CD14-positive monocyte (primary cell): ENCODE measurements around the gene KCNC3. TPM values are rescaled to one million over a fixed set of nuclear protein-coding genes. Genes with fewer than 3 reads are reported as not detected.

Source experiments
- DNase-seq, 3 donors: peaks; one replicate each; pipeline ENCODE4 v3.0.0-alpha.2; 2011 to 2022
- H2AFZ ChIP-seq: 2 replicates; pipeline ENCODE4 v1.6.0; 2012; ENCODE audit warnings: mild to moderate bottlenecking, low read depth, low read length, inconsistent platforms; ENCODE audit not compliant: insufficient read depth, poor library complexity, severe bottlenecking
- H3K27ac ChIP-seq, 2 donors: 1 replicate in 1 of 2; 2 replicates in 1 of 2; pipeline ENCODE4 v1.5.1; 2012 to 2013; ENCODE audit warnings: low read length in 2 of 2, control low read depth in 1 of 2, inconsistent platforms in 1 of 2, low read depth in 1 of 2, mild to moderate bottlenecking in 1 of 2
- H3K27me3 ChIP-seq, 2 donors: one replicate each; pipeline versions ENCODE4 v1.6.0 to v1.6.1; 2011 to 2013; ENCODE audit warnings: low read length in 2 of 2; ENCODE audit not compliant: control insufficient read depth in 2 of 2, insufficient read depth in 2 of 2
- H3K36me3 ChIP-seq, 2 donors: replicated peaks in 1 of 2; 1 replicate in 1 of 2; 2 replicates in 1 of 2; pipeline versions ENCODE4 v1.5.1 to v1.6.1; 2012 to 2013; ENCODE audit warnings: low read length in 2 of 2, control low read depth in 1 of 2, inconsistent platforms in 1 of 2, mild to moderate bottlenecking in 1 of 2; ENCODE audit not compliant: insufficient read depth in 2 of 2, control insufficient read depth in 1 of 2
- H3K4me1 ChIP-seq, 2 donors: 1 replicate in 1 of 2; 2 replicates in 1 of 2; pipeline versions ENCODE4 v1.5.1 to v1.6.1; 2012 to 2013; ENCODE audit warnings: low read length in 2 of 2, control low read depth in 1 of 2, inconsistent platforms in 1 of 2, mild to moderate bottlenecking in 1 of 2, moderate library complexity in 1 of 2; ENCODE audit not compliant: insufficient read depth in 2 of 2, control insufficient read depth in 1 of 2
- H3K4me2 ChIP-seq: replicated peaks from 2 replicates; pipeline ENCODE3; 2012; ENCODE audit warnings: low read length, moderate library complexity, mild to moderate bottlenecking; ENCODE audit not compliant: poor library complexity, severe bottlenecking; ENCODE audit errors: extremely low read depth
- H3K4me3 ChIP-seq, 3 experiments: fragments of 200-600 bp in 1 of 3; sonication (generic) in 1 of 3; replicated peaks in 1 of 3; 1 replicate in 2 of 3; 2 replicates in 1 of 3; pipeline ENCODE4 v1.5.1; 2011 to 2013; ENCODE audit warnings: low read length in 3 of 3, mild to moderate bottlenecking in 3 of 3, control low read depth in 2 of 3, low read depth in 2 of 3, inconsistent platforms in 1 of 3, moderate library complexity in 1 of 3
- H3K79me2 ChIP-seq: 2 replicates; pipeline ENCODE4 v1.6.0; 2012; ENCODE audit warnings: mild to moderate bottlenecking, control low read depth, inconsistent platforms, low read length, moderate library complexity; ENCODE audit not compliant: insufficient read depth
- H3K9ac ChIP-seq: 2 replicates; pipeline ENCODE4 v1.6.0; 2017; ENCODE audit warnings: low read length, mild to moderate bottlenecking; ENCODE audit not compliant: insufficient read depth, poor library complexity, severe bottlenecking
- H3K9me3 ChIP-seq, 2 donors: replicated peaks in 1 of 2; 1 replicate in 1 of 2; 2 replicates in 1 of 2; pipeline versions ENCODE4 v1.5.1 to v1.6.1; 2012 to 2013; ENCODE audit warnings: low read length in 2 of 2, control low read depth in 1 of 2; ENCODE audit not compliant: control insufficient read depth in 1 of 2, insufficient read depth in 1 of 2
- H4K20me1 ChIP-seq: 2 replicates; pipeline ENCODE4 v1.6.0; 2012; ENCODE audit warnings: mild to moderate bottlenecking, low read length, control low read depth, moderate library complexity; ENCODE audit not compliant: insufficient read depth
- H3K27ac Mint-ChIP-seq, 7 donors: one replicate each; pipeline ENCODE4 v1.8.0; 2020; ENCODE audit warnings: mild to moderate bottlenecking in 7 of 7, mixed read lengths in 7 of 7, moderate library complexity in 6 of 7, inconsistent platforms in 2 of 7
- H3K27me3 Mint-ChIP-seq, 3 donors: one replicate each; pipeline ENCODE4 v1.8.0; 2021 to 2022; ENCODE audit warnings: low read depth in 3 of 3, mild to moderate bottlenecking in 3 of 3, mixed read lengths in 3 of 3, moderate library complexity in 3 of 3, inconsistent platforms in 1 of 3
- H3K36me3 Mint-ChIP-seq, 2 donors: one replicate each; pipeline ENCODE4 v1.8.0; 2020; ENCODE audit warnings: mixed read lengths in 2 of 2, inconsistent platforms in 1 of 2, mild to moderate bottlenecking in 1 of 2
- H3K4me1 Mint-ChIP-seq: one replicate; pipeline ENCODE4 v1.8.0; 2020; ENCODE audit warnings: mild to moderate bottlenecking, mixed read lengths
- H3K4me3 Mint-ChIP-seq, 2 donors: one replicate each; pipeline ENCODE4 v1.8.0; 2020; ENCODE audit warnings: mild to moderate bottlenecking in 2 of 2, mixed read lengths in 2 of 2, moderate library complexity in 1 of 2
- H3K9me3 Mint-ChIP-seq, 7 donors: one replicate each; pipeline ENCODE4 v1.8.0; 2020 to 2022; ENCODE audit warnings: mixed read lengths in 7 of 7, mild to moderate bottlenecking in 6 of 7, moderate library complexity in 6 of 7, inconsistent platforms in 2 of 7
- CTCF ChIP-seq: fragments of 200-600 bp; IDR thresholded peaks from one replicate; pipeline ENCODE4 v1.8.0; 2022; ENCODE audit warnings: antibody characterized with exemption, mild to moderate bottlenecking
- WGBS: methylation state at CpG from one replicate; pipeline ENCODE4 v1.1.5; 2013; ENCODE audit warnings: missing lambda C conversion rate; ENCODE audit not compliant: insufficient coverage; 5-methylcytosine and 5-hydroxymethylcytosine counted together
- intact Hi-C, 2 donors: fragments of 100-400 bp; cut with micrococcal nuclease; formaldehyde crosslinking; loops; one replicate each; pipeline versions ENCODE4 v1.15.0 to v1.15.1; 2023
- polyA plus RNA-seq, 3 donors: library from polyadenylated mRNA; depleted of rRNA in 1 of 3; unstranded in 2 of 3; stranded (reverse) in 1 of 3; fragments of 300-500 nt in 2 of 3; fragments of >200 nt in 1 of 3; fragmentation: Illumina TruSeq in 2 of 3; gene quantifications; 1 replicate in 2 of 3; 2 replicates in 1 of 3; pipeline ENCODE4 v1.2.3, GENCODE V29; 2012 to 2021

KCNC3 gene
- polyA plus RNA-seq, 3 donors, result 0.04 to 23.6 TPM; not detected in 1

GRCh38 chr19:50288954-50289353, 40.2 kb downstream of the KCNC3 start:
- Histone ChIP-seq H3K9ac (no peak overlapping the region), H3K36me3 (no peaks in the 10 kb centered on the region), H3K9me3 (peaks cover 5 to 27% of the 10 kb centered on the region in 2 donors), H2AFZ (no peak overlapping the region), H3K79me2 (no peaks in the 10 kb centered on the region), H3K4me1 (no peaks in the 10 kb centered on the region), H3K27ac (no peak overlapping the region), H3K4me2 (no peak overlapping the region), H4K20me1 (no peaks in the 10 kb centered on the region), H3K27me3 (peaks cover 0 to 2% of the 10 kb centered on the region in 2 donors), H3K4me3 (no peak overlapping the region)
- Mint-ChIP-seq H3K36me3 (no peaks in the 10 kb centered on the region), H3K4me3 (no peak overlapping the region), H3K27ac (no peak overlapping the region), H3K9me3 (peaks cover 15 to 41% (median 28%) of the 10 kb centered on the region in 7 donors), H3K4me1 (no peaks in the 10 kb centered on the region), H3K27me3 (peaks cover 8 to 20% (median 15%) of the 10 kb centered on the region in 3 donors)
- DNase-seq, result no peak
- TF ChIP-seq CTCF, result no peak
- WGBS, result 88% methylated on average over 4 of the region's 5 CpGs
- intact Hi-C loops, result no loop called here

GRCh38 chr19:50287331-50287730, 41.8 kb downstream of the KCNC3 start:
- H3K79me2 ChIP-seq, result no peaks in the 10 kb centered on the region
- H3K4me1 Mint-ChIP-seq, result no peaks in the 10 kb centered on the region
- intact Hi-C loops, result no loop called here
- H3K36me3 Mint-ChIP-seq, result no peaks in the 10 kb centered on the region
- no peak overlapping the region for H3K9ac ChIP-seq
- no peak for TF ChIP-seq CTCF
- H3K4me3 Mint-ChIP-seq, result no peak overlapping the region
- H3K36me3 ChIP-seq, result no peaks in the 10 kb centered on the region
- H3K27me3 Mint-ChIP-seq, result peaks cover 8 to 13% (median 12%) of the 10 kb centered on the region in 3 donors
- WGBS, result no CpG with 5 or more reads among the region's 2 CpGs
- no peak for DNase-seq
- H2AFZ ChIP-seq, result no peak overlapping the region
- no peak overlapping the region for H3K27ac ChIP-seq
- H3K9me3 ChIP-seq, result peaks cover 5 to 27% of the 10 kb centered on the region in 2 donors
- no peak overlapping the region for H3K4me2 ChIP-seq
- H3K4me1 ChIP-seq, result no peaks in the 10 kb centered on the region
- peaks cover 0 to 2% of the 10 kb centered on the region in 2 donors for H3K27me3 ChIP-seq
- no peaks in the 10 kb centered on the region for H4K20me1 ChIP-seq
- H3K4me3 ChIP-seq, result no peak overlapping the region
- no peak overlapping the region for H3K27ac Mint-ChIP-seq
- H3K9me3 Mint-ChIP-seq, result peaks cover 15 to 36% (median 25%) of the 10 kb centered on the region in 7 donors
